ENCODE measurements around the gene ZBTB47.
A peak's percentile ranks its signal among the peaks of the same experiment; 100 is the strongest.

ZBTB47 gene

DNA sequence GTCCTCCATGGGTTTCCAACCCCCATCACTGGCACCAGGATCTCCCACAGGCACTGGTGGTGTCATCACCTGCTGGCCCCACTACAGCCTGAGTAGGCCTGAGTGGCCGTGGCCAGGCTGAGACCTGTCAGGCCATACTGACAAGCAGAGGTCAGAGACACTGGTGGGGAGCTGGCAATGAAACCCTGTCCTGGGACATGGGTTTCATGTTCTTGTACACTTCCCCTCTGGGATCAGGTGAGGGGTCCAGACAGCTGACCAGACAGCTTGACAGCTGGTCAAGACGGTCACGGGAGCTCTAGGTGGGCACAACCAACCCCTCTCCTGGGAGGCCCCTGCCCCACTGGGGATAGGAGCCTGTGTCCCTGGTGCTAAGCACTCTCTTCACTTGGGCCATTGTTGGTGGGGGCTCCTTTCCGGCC is 13.1 kb downstream of the ZBTB47 start:
- DNase-seq = no peak

DNA sequence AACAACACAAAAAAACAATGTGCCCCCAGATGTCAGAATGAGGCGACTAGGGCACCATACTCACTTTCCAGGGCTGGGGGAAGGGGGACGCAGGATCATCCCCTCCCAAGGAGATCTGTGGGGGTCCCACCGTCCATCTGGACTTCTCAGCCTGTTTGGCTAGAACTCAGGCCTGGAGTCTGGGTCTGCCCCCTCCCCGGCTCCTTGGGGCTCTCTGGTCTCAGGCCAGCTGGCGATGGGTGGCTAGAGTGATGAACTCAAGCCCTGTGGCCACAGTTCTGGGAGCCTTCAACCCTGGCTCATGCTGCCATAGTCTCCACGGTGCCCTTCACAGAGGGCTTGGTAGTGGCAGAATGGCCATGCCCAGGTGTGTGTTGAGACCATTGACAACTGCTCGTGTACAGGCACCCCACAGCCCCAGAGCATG is 13.6 kb downstream of the ZBTB47 start:
- no peak for DNase-seq

DNA sequence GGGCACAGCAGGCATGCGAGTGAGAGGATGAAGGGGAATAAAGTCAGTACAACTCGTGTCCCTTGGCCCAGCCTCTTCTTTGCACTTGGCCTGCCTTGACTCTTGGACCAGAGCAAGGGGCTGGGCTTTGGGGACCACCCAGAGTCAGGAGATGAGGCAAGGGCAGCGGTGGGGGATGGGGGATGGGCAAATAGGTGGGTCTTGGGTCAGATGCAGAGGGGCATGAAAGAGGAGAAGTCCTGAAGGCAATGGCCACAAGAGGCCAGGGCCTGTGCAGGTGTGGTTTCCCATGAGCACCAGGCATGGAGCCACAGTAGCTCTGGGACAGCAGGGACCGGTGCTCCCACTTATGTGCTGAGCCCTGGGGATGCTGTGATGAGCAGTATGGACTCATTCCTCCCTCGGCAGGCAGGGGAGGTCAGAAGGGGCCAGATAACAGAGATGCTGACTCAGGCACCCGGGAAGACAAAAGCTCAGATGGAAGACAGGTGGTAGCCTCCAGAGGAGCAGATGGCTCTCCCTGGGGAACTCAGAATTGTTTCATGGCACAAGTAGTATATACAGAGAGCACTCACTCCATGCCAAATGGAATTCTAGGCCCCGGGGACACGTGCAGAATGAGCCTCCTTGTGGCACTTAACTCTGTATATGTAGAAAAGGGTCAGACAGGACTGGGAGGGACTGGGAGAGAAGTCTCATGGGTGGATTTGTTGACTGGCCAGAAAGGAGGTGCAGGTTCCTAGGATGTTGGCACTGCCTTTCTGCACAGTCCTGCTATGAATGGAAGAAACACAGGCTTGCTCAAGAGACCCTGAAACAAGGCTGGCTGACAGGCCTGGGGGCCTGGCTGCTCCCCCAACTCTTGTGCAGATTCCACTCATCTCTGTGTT is 14.3 kb downstream of the ZBTB47 start:
- no peak for DNase-seq

- DNase-seq = no peak
These were observed 14.9 kb downstream of the ZBTB47 start for GRCh38 chr3:42668413-42668760.

GRCh38 chr3:42668793-42669217 is 15.3 kb downstream of the ZBTB47 start:
- DNase-seq = no peak

DNA sequence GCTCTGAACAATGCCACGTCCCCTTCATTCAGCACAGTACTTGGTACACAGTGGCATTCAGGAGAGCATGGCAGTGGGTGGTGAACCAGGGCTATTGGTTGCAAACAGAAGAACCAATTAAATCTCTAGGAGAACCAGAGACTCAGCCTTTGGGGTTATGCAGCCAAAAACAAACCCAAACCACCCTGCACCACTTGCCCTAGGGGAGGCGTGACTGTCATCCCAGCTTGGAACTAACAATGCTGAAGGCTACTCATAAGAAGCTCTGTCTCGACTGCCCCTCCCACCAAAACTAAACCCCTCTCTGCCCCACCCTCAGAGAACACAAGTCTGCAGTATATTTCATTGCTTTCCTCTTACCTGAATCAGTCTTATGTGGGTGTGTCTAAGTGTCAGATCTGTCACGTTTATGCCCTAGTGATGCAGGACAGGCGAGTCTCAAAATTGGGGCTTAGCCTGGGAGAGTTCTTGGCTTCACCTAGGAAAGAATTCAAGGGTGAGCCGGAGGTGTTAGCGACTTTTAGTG is 16.6 kb downstream of the ZBTB47 start:
- DNase-seq = no peak

DNA sequence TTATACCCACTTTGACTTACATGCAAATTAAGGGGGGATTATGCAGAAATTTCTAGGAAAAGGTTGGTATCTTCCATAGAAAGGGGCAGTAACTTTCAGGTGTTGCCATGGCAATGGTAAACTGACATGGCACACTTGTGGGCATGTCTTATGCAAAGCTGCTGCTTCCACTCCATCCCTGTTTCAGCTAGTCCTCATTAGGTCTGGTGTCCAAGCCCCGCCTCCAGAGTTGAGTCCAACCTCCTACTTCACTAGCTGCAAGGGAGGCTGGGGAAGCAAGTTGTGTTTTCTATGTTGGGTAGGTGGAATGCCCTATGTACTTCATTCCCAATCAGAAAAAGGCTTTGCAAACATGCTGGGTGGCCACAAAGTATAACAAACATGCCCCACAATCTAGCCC is 17.2 kb downstream of the ZBTB47 start:
- DNase-seq = no peak

GRCh38 chr3:42672515-42672914 is 19.0 kb downstream of the ZBTB47 start:
- DNase-seq = no peak

GRCh38 chr3:42673082-42673481 is 19.6 kb downstream of the ZBTB47 start:
- DNase-seq = no peak

- DNase-seq = no peak
These were observed 20.6 kb downstream of the ZBTB47 start for GRCh38 chr3:42674146-42674545.

DNA sequence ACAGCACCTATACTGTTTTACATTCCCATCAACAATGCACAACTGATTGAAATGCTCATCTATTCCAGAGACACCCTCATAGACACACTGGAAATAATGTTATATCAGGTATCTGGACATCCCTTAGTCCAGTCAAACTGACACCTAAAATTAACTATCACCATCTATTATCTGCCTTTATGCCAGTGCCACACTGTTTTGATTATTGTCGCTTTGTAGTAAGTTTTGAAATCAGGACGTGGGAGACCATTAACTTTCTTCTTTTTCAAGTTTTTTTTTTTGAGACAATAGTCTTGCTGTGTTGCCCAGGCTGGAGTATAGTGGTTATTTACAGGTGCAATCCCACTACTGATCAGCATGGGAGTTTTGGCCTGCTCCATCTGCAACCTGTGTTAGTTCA is 22.4 kb downstream of the ZBTB47 start:
- no peak for DNase-seq

- DNase-seq = no peak
These were observed 24.9 kb downstream of the ZBTB47 start for GRCh38 chr3:42678447-42678846.

DNA sequence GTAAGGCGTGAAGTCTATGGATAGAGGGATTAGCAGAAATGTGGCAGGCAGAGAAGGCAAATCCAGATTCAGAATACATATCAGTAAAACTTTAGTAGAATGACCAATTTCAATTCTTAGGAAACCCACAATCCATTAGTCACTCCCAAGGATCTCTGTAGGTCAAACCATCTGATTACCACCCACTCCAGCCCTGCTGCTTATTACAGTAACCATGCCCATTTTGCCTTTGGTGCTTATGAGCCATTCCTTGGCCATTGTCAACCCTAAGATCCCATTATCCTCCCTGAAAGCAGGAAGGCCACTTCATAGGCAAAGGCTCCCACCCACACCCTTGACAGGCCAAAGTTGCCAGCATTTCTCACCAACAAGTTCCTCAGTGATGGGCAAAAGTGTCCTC is 26.8 kb downstream of the ZBTB47 start:
- DNase-seq = no peak

DNA sequence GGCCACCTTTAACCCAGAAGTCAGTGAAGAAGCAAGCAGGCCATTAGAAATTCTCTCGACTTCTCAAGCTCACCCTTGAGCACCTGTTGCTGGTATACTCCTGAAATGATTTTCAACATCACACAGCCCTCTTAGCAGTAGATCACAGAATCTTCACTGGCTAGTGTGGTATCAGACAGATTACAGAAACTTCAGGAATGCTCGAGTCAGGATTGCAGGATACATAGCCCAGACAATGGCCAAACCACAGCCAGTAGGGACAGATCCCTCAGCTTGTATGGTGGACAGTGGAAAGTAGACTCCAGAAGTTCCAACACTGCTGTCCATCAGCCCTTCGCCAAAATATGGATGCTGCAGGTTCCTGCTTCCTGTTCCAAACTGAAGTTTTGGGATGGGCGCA is 27.3 kb downstream of the ZBTB47 start:
- DNase-seq = no peak

- DNase-seq = no peak
These were observed 28.0 kb downstream of the ZBTB47 start for GRCh38 chr3:42681361-42682038.

DNA sequence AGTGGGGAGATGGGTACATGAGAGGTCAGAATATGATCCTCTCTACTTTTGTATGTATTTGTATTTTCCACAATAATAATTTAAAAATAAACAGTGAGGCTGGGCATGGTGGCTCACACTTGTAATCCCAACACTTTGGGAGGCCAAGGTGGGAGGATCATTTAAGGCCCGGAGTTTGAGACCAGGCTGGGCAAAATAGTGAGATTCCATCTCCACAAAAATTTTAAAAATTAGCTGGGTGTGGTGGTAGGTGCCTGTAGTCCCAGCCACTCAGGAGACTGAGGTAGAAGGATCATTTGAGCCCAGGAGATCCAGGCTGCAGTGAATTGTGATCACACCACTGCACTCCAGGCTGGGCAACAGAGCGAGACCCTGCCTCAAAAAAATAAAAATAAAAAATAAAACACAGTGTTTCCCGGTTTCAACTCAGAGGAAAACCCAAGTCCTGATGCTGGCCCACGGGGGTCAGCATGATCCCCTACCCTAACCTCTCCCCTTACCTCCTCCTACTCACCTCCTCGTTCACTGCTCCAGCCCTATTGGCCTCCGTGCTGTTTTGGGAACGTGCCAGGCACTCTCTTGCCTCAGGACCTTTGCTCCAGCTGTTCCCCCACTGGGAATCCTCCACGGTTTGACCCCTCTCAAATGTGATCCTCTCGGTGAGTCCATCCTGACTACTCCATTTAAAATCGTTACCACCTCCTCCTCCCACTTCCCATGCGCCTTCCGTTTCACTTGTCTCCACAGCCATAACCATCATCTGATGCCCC is 29.0 kb downstream of the ZBTB47 start:
- no peak for DNase-seq

DNA sequence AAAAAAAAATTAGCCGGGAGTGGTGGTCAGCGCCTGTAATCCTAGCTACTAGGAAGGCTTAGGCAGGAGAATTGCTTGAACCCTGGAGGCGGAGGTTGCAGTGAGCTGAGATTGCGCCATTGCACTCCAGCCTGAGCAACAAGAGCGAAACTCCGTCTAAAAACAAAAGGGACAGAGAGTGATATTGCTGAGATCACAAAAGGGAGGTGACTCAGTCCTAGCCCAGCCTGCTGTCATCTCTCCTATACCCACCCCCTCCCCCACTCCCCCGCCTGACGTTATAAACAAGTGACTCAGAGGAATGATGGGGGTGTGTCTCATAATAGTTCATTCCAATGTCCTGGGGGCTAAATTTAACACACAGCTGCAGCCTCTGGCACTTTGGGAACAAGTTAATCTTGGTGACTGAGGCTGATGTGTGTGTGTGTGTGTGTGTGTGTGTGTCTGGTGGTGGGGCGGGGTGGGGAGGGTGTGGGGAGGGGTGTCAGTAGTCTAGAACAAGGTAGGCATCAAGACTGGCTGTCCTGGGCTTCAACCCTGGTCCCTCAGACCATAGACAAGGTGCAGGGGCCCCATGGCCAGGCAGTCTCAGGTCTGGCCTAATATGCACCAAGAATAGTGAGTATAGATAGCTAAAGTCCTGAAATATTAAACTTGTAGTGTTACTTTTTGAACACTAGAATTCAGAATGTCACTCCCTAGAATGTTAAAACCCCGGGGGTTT is 30.5 kb downstream of the ZBTB47 start:
- DNase-seq = peak; percentile 54

GRCh38 chr3:42684632-42685362 is 31.3 kb downstream of the ZBTB47 start:
- DNase-seq = no peak

- peak; percentile 68 for DNase-seq
These were observed 31.9 kb downstream of the ZBTB47 start, which contains the start of gene KLHL40 for GRCh38 chr3:42685363-42685881. TSS of gene KLHL40 (plus strand) at chr3:42685537. CDS start at chr3:42685619, 82 bp downstream.

DNA sequence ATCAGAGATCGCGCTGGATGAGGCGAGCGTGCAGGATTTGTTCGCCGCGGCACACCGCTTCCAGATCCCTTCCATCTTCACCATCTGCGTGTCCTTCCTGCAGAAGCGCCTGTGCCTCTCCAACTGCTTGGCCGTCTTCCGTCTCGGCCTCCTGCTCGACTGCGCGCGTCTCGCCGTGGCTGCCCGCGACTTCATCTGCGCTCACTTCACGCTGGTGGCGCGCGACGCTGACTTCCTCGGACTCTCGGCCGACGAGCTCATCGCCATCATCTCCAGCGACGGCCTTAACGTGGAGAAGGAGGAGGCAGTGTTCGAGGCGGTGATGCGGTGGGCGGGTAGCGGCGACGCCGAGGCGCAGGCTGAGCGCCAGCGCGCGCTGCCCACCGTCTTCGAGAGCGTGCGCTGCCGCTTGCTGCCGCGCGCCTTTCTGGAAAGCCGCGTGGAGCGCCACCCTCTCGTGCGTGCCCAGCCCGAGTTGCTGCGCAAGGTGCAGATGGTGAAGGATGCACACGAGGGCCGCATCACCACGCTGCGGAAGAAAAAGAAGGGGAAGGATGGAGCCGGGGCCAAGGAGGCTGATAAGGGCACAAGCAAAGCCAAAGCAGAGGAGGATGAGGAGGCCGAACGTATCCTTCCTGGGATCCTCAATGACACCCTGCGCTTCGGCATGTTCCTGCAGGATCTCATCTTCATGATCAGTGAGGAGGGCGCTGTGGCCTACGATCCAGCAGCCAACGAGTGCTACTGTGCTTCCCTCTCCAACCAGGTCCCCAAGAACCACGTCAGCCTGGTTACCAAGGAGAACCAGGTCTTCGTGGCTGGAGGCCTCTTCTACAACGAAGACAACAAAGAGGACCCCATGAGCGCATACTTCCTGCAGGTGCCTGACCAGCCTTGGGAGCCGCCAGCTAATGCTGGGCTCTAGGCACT is 32.7 kb downstream of the ZBTB47 start:
- no peak for DNase-seq
